NCI-H1417 (cell line): ENCODE results near the gene IPO7.
"Not testable (repeated sequence)": the region's sequence is repeated elsewhere in the genome, so short reads cannot be mapped to it uniquely, and the experiment has no call there.

Experiments
- DNase-seq, 3 experiments: peaks; one replicate each; lab custom pipeline; 2025; lab: John Stamatoyannopoulos, UW

Gene IPO7

DNA sequence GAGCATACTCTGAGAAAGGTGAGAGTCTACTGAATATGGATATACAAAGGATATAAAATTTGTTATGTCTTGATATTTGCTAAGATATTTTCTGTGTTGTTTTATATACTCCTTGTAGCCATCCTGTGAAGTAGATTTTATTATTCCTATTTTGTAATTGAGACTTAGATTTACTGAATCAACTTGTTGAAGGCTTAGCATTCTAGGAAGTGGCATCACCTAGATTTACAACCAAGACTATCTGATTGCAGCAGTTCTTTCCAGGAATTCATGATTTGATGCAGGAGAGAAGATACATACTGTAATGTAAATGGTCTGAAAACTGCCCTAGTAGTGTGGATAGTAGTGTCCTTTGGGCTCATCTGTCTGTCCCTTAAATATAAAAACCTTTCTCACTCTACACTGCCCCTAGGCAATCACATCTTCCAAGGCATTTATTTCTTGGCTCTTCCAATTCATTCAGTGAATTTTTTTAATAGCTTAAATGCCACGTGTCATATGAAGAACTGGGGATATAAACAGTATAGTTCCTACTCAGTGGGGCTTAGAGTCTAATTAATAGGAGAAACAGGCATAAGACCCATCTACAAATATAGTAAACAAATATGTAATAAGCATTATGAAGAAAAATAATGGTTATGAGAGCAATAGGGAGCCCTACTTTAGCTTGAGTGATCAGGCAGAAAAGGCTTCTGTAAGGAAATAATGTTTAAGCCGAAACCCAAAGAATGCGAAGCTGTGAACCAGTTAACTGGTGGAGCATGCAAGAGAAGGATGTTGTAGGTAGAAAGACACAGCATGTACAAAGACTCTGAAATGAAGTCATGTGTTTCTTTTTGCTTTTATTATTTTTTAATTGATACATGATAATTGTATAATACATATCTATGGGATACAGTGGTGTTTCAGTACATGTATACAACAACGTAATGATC, 13.6 kb downstream of the IPO7 start:
- DNase-seq, result no peak

DNA sequence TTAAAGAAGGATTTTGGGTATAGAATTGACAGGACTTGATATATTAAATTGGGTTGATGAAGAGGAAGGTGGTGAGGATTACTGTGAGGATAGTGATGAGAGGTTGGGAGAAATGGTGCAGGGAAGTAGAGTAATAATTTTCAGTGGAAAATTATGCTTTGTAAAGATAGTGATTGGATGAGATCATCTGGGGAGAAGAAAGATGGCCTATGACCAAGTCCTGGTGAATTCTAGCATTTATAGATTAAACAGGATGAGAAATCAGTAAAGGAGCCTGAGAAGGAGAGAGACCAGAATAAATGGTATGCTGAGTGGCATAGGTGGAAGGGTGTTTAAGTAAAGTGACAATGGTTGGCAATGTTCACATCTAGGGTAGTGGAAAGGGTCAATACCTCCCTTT, 15.0 kb downstream of the IPO7 start:
- no peak for DNase-seq

DNA sequence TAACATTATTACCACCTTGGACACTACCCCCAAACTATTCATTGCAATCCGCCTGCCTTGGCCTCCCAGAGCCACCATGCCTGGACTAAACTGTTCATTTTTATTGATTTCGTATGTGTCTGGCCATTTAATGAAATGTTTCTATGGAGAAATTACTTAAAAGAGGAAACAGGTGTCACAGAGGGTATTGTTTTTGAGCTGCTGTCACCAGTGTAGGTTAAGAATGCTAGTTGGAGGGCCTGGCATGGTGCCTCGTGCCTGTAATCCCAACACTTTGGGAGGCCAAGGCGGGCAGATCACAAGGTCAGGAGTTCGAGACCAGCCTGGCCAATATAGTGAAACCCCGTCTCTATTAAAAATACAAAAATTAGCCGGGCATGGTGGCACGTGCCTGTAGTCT, 17.4 kb downstream of the IPO7 start:
- not testable (repeated sequence) for DNase-seq

DNA sequence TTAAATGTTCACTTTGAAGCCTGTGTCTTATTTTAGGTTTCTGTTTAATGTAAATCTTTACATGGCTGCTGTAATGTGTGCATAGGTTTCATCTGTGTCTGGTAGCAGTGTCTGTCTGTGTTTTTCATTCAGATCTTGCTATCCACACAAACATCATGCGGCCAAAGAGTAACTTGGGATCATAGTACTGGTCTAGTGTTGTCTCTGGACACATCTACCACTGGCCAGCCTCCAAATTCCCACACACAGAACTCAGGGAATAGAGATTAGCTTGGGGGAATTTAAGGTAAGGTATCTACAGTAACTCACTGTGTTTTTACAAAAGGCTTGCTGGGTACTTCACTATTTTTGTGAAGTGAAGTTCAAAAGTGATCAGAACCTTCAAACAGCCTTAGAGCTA, 44.3 kb downstream of the IPO7 start:
- no peak for DNase-seq

DNA sequence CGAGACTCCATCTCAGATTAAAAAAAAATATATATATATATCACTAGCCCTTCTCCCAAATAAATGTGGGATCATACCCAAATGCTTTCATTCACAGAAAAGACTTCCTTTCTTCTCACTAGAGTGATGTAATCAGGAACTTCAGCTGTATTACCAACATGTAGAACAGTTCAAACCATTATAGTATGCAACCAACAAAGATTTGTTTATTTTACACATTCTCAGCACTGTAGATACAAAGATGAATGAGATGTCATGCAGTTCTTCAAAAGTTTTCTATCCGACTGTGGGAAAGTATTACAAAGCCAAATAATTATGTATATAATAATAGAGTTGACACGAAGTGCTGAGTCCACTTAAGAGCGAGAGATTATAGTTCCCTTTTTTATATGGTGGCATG, 54.2 kb downstream of the IPO7 start:
- DNase-seq, result no peak

DNA sequence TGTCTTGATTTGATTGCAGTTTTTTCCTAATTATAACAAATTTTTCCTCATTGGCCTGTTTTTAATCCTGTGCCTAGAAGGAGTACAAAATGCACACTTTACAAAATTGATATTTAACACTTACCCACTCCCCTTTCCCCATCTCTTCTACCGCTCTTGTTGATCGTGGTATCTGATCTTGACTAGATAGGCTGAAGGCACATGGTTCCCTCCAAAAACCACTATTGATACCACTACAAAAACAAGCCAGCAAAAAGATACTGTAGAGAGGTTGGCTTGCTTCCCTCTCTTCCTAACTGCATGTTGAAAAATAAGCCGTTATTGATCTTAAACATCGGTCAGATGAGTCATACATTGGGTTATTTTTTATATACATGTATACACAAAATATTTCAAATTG, 61.8 kb downstream of the IPO7 start:
- no peak for DNase-seq

DNA sequence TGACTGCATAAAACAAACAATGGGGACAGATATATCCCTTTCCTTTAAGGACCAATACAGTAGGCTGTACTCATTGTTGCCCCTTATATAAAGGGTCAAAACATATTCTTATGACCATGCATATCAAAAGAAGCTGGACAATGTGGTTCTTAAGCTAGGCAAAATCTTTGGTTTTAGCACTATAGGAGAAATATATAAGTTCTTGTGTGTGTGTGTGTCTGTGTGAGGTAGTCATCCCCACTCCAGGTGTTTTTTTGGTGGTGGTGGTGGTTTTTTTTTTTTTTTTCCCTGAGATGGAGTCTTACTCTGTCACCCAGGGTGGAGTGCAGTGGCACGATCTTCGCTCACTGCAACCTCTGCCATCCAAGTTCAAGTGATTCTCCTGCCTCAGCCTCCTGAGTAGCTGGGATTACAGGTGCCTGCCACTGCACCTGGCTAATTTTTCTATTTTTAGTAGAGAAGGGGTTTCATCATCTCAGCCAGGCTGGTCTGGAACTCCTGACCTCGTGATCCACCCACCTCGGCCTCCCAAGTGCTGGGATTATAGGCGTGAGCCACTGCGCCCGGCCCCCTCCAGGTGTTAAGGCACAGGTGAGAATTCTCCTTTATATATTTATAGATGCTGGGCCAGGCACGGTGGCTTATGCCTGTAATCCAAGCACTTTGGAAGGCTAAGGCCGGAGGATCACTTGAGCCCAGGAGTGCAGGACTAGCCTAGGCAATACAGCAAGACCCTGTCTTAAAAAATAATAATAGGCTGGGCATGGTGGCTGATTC, 64.3 kb downstream of the IPO7 start:
- no peak for DNase-seq

DNA sequence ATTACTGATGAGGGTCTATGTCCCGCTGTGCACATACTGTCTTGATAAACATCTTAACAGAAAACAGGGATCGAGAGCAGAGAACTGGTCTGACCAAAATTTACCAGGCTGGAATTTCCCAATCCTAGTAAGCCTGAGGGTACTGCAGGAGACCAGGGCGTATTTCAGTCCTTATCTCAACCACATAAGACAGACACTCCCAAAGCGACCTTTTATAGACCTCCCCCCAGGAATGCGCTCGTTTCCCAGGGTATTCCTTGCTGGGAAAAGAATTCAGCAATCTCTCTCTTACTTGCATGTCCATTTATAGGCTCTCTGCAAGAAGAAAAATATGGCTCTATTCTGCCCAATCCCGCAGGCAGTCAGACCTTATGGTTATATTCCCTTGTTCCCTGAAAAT, 67.6 kb downstream of the IPO7 start:
- DNase-seq, result not testable (repeated sequence)

DNA sequence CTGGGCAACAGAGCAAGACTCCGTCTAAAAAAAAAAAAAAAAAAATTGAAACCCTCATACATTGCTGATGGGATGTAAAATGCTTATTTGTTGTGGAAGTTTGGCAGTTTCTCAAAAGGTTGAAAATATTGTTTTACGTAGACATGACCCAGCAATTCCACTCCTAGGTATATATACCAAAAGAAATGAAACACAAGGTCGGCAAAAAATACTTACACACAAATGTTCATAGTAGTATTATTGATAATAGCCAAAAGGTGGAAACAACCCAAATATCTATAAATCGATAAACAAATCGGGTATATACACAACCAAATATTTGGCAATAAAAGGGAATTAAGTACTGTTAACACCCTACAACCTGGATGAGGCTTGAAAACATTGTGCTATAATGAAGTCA, 71.3 kb downstream of the IPO7 start:
- DNase-seq, result no peak

DNA sequence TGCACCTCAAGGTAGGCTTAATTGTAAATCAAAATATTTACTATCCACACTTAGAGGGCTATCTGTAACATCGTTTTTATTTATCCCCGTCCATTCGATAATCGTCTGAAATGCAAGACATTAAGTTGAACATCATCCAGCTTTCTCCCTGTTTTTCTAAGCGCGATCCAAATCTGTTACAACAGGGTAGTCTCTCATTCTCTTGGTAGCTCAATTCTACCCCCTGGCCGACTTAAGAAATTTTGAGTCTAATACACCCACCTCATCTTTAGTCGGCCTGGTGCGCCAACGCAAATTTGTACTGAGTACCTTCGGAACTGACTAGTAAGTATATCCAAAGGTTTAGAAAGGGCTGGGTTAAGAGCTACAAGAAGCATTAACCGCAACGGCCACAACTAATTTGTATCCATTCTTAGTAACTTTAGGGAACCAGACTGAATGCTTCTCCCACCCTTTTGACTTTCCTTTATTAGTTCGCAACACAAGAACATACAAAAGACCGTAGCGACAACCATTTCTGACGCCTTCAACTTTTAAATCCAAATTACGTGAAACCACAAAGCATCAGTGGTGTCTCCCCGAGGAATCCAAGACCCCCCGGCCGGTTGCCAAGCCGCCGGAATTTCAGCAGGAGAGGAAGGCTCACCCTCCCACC, 75.3 kb downstream of the IPO7 start:
- DNase-seq, result peak in 2 of 3 experiments; percentile 40 to 83

DNA sequence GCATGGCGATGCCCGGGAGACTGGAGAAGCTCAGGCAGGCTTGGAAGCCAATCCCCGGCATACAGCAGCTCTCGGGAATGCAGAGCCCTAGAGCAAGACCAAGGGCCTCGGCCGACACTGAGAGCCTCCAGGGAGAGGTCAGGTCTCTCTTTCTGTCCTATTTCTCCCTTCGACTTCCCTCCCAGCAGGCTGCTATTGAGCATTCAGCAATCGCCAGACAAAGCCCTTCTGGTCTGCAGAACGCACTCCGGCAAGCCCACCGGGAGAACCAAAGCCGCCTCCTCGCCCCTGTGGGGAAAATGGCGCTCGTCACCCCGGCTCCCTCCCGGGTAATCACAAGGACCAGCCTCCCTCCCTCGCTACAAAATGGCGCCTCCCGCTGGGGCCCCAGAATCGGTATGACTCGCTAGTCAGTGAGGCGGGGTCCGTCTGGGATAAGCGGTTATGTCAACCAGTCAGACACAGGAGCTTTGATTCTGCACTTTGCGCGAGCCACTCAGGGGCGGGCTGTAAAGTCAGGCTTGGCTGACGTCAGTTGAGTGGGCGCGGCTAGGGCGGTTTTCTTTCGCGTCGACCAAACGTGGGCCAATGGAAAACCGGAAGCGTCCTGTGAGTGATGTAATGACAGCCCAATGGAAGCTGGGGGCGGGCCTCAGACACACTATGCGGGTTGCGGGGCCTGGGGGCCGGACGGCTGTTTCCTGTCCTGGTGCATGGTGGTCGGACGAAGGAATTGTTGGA, 76.0 kb downstream of the IPO7 start, which contains the start of gene ZNF143:
ZNF143 (plus strand) TSS at position 691 of the 741 bp plus-strand sequence. CDS start 10,297 bp downstream, outside the sequence.
- DNase-seq, result peak; percentile 100

DNA sequence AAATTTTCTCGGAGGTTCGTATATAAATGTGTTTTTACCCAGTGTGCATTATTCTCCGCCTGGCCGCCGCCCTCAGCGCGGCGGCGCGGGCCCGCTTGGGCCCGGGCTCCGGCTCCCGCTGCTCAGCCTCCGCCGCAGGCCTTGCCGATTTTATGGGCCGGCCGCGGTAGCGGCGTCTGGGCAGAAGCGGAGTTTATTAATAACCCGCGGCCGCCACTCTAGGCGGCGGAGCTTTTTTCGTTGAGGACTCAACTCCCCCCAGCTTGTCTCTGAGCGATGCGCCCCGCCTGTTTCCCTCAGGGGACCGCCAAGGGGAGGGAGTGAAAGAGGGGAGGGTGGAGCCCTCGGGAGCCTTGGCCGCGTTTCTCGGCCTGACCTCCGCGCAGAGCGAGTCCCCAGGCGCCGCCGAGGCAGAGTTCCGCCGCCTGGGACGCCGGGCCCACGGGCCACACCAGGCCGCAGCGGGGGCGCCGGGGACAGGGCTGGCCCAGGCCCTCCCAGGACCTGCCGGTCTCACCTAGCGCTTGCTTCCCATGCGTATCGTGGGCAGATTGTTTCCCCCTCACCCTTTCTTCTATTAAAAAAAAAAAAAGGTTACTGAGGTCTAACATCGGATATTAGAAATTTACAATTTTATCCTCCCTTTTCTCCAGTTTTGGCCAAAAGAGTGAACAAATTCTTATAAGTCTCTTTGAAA, 76.8 kb downstream of the IPO7 start:
- DNase-seq, result peak; percentile 94 to 98 (median 98)

DNA sequence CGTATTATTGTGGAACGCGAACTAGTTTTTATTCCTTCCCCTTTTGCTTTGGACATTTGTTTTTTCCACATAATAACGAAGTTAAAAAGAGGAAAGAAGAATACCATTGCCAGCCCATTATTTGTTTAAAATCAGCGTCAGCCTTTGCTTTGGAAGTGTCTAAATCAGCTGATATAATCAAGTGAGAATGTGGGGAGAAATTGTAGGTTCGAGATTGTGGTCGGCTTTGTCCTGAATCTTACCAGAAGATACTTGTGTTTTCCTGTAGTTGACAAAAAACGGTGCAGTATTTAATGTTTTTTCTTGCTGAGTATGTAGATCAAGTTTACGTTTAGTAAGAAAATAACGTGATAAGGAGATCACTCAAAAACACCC, 77.3 kb downstream of the IPO7 start:
- peak in 2 of 3 experiments; percentile 28 to 77 for DNase-seq

DNA sequence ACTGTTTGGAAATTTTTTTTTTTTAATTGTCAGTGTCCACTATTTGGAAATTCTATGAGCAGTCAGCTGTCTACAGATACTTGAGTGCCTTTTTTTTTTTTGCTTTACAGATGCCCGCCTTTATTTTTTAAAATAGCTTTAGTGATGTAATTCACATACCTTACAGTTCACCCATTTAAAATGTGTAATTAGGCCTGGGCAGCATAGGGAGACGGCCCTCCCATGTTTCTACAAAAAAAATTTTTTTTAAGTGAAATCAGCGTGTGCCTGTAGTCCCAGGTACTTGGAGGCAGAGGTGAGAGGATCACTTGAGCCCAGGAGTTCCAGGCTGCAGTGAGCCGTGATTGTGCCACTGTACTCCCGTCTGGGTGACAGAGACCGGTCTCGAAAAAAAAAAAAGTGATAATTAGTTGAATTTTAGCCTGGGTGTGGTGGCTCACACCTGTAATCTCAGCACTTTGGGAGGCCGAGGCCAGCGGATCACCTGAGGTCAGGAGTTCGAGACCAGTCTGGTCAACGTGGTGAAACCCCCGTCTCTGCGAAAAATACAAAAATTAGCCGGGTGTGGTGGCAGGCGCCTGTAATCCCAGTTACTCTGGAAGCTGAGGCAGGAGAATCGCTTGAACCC, 77.8 kb downstream of the IPO7 start:
- peak in 1 of 3 experiments; percentile 65 for DNase-seq

DNA sequence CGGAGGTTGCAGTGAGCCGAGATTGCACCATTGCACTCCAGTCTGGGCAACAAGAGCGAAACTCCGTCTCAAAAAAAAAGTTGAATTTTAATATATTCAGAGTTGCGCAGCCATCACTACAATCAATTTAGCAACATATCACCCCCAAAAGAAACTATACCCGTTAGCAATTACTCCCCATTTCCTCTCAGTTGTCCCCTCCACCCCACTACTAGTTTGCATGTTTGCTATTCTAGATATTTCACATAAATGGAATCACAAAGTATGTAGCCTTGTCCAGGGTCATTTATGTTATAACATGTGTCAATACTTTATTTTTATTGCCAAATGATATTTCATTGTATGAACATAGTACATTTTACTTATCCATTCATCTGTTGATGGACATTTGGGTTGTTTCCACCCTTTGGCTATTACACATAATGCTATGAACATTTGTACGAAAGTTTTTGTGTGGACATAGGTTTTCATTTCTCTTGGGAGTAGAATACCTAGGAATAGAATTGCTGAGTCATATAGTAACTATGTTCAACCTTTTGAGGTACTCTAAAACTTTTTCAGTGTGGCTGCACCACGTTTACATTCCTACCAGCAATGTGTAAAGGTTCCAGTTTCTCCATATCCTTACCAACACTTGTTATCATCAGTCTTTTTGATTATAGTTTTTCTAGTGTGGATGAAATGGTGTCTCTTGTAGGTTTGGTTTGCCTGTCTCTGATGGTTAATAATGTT, 78.5 kb downstream of the IPO7 start:
- DNase-seq, result no peak

DNA sequence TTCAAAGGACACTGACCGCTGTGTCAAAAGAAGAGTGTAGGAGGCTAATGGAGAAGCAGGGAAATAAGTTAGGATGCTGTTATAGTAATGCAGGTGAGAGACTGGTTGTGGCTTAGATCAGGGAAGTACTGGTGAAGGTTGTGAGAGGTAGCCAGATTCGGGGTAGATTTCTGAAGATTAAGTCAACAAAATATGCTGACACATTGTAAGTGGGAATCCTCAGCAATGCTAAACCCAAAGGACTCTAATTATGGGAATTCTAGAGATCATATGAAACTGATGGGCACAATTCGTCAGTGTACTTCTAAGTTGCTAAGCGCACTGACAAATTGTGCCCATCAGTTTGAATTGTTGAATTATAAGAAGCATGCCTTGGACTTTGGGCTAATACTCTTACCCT, 86.3 kb downstream of the IPO7 start:
- DNase-seq, result no peak

DNA sequence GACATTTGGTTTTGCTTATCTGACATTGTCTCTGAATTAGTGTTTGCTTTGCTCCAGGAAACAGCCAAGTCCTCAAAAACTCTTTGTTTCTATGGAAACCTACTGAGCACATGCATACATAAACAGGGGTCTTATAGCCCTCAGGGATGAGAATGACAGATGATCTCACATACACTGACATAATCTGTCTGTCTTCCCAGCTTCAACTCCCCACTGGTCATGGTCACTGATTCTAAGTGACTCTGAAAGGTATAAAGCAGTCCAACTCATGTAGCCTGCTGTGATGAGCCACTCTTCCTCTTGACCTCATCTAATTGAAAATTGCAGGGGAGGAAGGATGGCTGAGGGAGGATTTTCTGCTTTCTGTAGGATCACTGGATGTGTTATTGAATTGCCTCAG, 89.0 kb downstream of the IPO7 start:
- DNase-seq, result peak in 2 of 3 experiments; percentile 44 to 61

DNA sequence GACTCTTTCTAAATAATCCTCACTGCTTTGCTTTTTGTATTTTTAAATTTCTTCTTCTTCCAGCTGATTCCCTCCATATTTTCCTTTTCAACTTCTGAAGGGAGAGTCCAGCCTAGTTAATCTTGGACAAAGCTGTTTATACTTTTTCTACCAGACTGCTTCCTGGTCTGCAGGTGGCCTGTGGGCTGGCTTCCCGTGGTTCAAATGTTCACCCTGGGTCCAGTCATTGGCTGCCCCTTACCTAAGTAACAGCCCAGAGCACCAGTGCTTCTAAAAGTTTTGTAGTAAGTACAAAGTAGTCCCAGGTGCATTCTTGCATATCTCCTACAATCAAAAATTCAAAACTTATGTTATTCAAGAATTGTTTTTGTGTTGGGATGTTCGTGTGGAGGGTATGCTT, 95.4 kb downstream of the IPO7 start:
- no peak for DNase-seq

DNA sequence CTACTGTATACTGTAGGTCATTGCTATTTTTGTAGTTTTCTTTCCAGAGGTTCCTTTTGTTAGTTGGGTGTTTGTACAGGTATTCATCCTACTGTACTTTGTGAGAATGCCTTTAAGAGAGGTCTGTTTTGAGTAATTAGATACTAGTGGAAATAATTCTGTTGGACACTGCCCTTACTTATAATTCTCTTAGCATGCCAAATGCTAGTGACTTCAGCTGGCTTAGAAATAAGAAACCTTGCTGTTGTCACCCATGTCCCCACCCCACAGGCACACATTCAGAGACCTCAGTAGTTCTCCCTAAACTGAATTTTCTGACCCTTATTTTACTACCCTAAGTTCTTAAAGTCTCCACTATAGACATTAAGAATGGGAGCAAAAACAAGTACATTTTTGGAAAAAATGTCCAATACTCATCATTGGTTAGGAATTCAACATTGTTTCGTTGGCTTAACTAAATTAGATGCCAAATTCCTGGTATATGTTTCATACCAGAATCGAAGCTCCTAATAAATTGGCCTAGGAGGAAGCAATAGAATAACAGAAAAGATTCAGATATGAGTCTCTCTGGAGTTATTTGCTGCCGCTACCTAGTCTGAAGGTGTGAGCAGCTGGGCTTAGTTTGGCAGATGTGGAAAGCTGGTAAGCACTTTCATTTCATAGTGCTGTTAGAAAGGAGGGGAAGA, 104.8 kb downstream of the IPO7 start:
- DNase-seq, result no peak
